Right renal pelvis (tissue), 4 donors: ENCODE data around the gene GPR143. TPM values are rescaled to one million over a fixed set of nuclear protein-coding genes. Genes with fewer than 3 reads are reported as not detected.

Experiments used
- DNase-seq, 4 donors: peaks; one replicate each; pipeline ENCODE4 v3.0.0-alpha.2; 2013; ENCODE audit warnings: low read depth in 4 of 4, low spot score in 3 of 4, missing footprints in 1 of 4
- polyA plus RNA-seq, 4 donors: library from polyadenylated mRNA; unstranded; fragments of 120-200 nt; gene quantifications; one replicate each; pipeline ENCODE4 v1.2.1, GENCODE V29; 2013; ENCODE audit not compliant: insufficient read length in 4 of 4

Gene GPR143
- polyA plus RNA-seq, 4 donors = 12.9 to 14.6 (median 13.4) TPM

GRCh38 chrX:9710332-9710731, 55.3 kb downstream of the GPR143 start:
- DNase-seq = no peak

GRCh38 chrX:9708923-9709553, 56.6 kb downstream of the GPR143 start:
- DNase-seq = peak; percentile 38 to 60 (median 40)

- no peak for DNase-seq
These were observed 57.6 kb downstream of the GPR143 start for GRCh38 chrX:9708086-9708485.

- no peak for DNase-seq
These were observed 58.2 kb downstream of the GPR143 start for GRCh38 chrX:9707306-9708033.

- DNase-seq = no peak
These were observed 59.2 kb downstream of the GPR143 start for GRCh38 chrX:9706421-9706820.

- DNase-seq = no peak
These were observed 60.7 kb downstream of the GPR143 start for GRCh38 chrX:9704876-9705465.

GRCh38 chrX:9703406-9703805, 62.2 kb downstream of the GPR143 start:
- DNase-seq = no peak

GRCh38 chrX:9701790-9702189, 63.9 kb downstream of the GPR143 start:
- DNase-seq = no peak

- DNase-seq = no peak
These were observed 65.1 kb downstream of the GPR143 start for GRCh38 chrX:9700555-9700954.

- no peak for DNase-seq
These were observed 67.1 kb downstream of the GPR143 start for GRCh38 chrX:9698576-9698975.

GRCh38 chrX:9693307-9694001, 72.2 kb downstream of the GPR143 start:
- DNase-seq = no peak

GRCh38 chrX:9690046-9690445, 75.6 kb downstream of the GPR143 start:
- no peak for DNase-seq

- no peak for DNase-seq
These were observed 76.8 kb downstream of the GPR143 start for GRCh38 chrX:9688833-9689232.

GRCh38 chrX:9687899-9688298, 77.7 kb downstream of the GPR143 start:
- DNase-seq = no peak

- no peak for DNase-seq
These were observed 82.3 kb downstream of the GPR143 start for GRCh38 chrX:9683350-9683749.

- DNase-seq = no peak
These were observed 82.8 kb downstream of the GPR143 start for GRCh38 chrX:9682861-9683260.

GRCh38 chrX:9682456-9682855, 83.2 kb downstream of the GPR143 start:
- peak in 1 of 4 donors; percentile 10 for DNase-seq

- no peak for DNase-seq
These were observed 84.2 kb downstream of the GPR143 start for GRCh38 chrX:9681422-9681821.

GRCh38 chrX:9681011-9681410, 84.6 kb downstream of the GPR143 start:
- no peak for DNase-seq

GRCh38 chrX:9678215-9678965, 87.3 kb downstream of the GPR143 start:
- no peak for DNase-seq
